ENCODE data around the gene ITGB1.
"Not testable (repeated sequence)": the region's sequence is repeated elsewhere in the genome, so short reads cannot be mapped to it uniquely, and the experiment has no call there.

ITGB1 gene

DNA sequence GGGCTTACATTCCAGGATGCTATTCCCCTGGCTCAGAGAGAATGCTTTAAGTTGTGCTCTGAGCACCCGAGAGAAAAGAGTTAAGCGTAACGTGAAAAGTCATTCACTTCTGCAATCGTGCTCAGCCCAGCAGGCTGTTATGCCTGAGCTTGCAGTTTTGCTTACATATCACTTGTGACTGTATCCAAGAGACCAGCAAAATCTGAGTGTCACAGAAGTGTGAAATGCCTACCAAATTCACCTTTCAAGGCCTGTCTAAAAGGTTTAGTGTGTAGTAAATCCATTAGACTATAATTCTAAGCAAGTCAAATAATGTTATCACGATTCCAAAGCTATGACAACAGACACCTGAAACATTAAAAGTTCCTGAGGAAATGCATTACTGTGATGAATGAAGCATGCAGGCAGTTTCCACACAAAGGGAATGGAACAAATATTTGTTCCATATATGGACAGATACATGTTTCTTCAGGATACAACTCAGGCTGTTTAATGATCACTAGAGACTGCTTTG, 20.1 kb downstream of the ITGB1 start:
- peak; percentile 20 for DNase-seq (ENCODE audit: low spot score)

DNA sequence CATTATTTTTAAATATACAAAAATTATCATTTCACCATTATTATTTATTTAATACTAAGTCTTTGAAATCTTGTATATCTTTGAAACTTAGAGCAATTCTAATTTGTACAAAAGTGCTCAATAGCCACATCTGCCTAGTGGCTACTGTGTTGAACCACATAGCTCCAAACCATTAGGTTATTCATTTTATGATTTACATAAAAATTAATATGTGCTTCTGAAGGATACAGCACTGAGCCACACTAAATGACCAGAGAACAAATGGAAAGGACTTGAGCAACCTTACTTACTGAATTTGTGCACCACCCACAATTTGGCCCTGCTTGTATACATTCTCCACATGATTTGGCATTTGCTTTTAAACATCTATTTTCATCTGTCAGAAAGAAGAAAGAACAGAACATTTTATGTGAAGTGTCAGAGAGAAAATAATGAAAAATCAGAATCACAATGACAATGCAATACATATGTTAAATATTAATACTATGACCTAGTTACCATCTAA, 25.8 kb downstream of the ITGB1 start:
- DNase-seq (ENCODE audit: low spot score), result no peak

DNA sequence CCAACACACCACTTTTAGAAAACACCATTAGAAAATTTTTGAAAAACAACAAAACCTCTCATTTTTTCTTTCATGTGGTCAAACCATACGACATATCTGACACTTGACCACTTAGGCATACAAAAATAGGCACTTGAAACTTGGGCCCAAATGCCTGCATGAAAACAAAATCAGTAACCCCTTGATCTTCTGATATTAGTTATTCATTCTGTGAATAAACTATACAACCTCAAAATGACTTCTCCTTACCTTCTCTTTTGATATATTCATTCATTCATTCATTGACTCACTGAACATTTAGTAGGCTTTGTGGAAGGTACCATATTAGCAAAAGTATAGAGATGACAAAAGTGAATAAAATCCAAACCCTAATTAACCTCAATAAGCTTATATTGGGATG, 26.4 kb downstream of the ITGB1 start:
- DNase-seq (ENCODE audit: low spot score), result no peak

DNA sequence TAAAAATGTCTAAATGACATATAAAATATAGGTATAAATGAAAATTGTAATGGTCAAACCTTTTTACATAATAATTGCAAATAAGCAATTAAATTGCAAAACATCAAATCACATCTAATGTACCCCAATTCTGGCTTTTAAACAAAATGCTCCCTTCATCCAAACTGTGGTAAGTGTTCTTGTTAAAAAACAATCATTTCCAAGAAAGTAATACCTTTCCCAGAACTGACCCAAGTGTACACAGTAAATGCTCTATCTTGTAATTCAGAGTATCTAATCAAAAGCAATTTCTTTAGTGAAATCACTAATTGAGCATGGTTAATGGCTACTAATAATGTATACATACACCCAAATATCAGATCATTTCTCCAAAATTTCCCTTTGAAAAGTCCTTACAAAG, 28.0 kb downstream of the ITGB1 start:
- DNase-seq (ENCODE audit: low spot score), result no peak

DNA sequence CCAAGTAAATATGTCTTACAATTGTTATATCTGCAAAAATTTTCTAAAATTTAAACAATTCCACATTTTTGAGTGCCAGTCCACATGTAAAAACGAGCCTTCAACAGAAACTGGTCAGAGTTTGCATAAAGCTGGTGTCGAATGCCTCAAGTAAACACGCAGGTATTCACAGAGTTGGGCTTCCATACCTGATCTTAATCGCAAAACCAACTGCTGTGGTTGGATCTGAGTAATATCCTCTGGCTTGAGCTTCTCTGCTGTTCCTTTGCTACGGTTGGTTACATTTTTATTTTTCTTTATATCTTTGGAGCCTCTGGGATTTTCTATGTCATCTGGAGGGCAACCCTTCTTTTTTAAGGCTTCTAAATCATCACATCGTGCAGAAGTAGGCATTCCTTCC, 28.4 kb downstream of the ITGB1 start:
- DNase-seq (ENCODE audit: low spot score), result no peak

DNA sequence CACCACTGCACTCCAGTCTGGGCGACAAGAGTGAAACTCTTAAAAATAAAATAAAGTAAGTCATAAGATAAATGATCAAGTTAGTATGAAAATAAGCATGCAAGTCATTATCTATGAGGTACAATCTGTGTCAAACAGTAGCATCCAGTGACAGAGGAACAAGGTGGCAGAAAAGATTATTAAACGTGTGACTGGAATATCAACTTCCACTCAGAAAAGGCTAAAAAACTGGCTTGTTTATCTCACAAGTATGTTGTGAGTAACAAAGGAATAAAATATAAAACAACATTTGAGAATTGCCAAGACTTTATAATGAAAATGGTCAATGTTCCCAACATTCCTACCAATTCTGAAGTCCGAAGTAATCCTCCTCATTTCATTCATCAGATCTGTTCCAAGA, 30.3 kb downstream of the ITGB1 start:
- no peak for DNase-seq (ENCODE audit: low spot score)

DNA sequence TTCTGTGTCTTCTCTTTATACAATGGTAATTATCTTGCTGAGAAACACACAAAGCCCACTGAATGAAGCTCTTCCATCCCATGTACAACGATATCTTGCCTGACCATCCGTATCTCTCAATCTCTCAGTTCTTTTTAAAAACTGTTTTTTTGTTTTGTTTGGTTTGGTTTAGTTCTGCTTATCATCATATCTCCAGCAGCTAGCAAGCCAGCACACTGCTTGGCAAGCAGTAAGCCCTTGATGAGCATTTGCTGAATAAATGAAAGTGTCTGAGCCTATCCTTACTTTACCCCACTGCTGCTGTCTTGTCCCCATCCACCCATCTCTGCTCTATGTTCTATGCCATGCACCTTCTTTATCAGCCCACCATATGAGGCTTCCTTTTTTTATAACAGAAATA, 34.2 kb downstream of the ITGB1 start:
- no peak for DNase-seq (ENCODE audit: low spot score)

DNA sequence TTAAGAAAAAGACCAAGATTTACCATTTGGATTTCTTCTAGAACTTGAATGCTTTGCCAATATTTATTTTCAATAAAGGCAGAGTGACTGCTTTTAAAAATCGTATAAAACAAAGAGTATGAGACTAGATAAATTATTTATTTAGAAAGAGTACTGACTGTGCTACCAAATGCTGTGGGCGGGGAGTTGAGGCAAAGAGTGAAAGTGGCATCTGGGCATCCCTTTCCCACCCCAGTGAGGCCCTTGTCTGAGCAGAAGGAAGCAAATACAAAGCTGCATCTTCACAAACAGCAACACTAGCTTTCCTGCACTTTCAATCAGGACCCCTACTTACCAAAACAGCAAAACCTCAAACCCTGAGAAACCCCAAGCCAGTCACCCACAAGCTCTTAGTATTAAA, 34.9 kb downstream of the ITGB1 start:
- DNase-seq (ENCODE audit: low spot score), result no peak

DNA sequence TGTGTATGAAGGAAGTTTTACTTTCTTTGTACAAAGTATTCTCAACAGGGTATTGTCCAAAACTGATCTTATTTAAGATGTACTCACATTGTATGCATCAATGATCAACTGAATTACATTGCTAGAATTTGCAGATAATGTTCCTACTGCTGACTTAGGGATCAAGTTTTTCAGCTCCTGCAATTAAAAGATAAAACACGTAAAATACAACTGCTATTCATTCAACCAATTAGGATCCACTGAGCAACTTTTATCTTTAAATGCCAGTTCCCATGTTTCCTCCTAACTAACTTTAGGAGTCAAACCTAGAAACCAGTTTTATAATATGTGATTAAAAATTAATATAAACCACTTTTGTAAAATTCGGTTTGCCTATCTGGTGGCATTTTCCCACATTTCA, 35.9 kb downstream of the ITGB1 start:
- DNase-seq (ENCODE audit: low spot score), result no peak

DNA sequence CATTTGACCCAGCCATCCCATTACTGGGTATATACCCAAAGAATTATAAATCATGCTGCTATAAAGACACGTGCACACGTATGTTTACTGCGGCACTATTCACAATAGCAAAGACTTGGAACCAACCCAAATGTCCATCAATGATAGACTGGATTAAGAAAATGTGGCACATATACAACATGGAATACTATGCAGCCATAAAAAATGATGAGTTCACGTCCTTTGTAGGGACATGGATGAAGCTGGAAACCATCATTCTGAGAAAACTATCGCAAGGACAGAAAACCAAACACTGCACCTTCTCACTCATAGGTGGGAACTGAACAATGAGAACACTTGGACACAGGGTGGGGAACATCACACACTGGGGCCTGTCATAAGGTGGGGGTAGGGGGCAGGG, 40.2 kb downstream of the ITGB1 start:
- DNase-seq (ENCODE audit: low spot score), result not testable (repeated sequence)

DNA sequence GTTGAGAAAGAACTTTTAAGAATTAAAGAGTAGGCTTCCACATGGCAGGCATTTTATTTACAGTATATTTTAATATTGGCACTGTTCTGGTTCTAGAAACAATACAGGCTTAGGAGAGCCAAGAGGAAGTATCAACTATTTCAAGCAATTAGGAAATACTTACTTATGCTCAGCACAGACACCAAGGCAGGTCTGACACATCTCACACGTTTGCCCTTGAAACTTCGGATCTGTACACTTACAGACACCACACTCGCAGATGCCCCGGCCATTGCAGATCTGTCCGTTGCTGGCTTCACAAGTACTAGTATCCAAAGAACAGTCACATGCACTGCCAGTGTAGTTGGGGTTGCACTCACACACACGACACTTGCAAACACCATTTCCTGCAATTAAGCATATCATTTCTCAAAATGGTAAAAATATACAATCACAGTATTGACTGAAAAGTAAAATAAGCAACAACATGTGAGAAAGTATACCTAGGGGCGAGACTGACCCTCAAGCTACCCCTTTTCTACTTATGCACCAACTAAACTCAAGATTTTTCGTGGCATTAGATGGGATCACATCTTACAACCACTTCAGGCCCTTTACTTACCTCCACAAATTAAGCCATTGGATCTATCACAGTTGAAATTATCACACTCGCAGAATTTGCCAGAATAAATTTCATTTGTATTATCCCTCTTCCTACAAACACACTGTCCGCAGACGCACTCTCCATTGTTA, 46.6 kb downstream of the ITGB1 start:
- DNase-seq (ENCODE audit: low spot score), result no peak

DNA sequence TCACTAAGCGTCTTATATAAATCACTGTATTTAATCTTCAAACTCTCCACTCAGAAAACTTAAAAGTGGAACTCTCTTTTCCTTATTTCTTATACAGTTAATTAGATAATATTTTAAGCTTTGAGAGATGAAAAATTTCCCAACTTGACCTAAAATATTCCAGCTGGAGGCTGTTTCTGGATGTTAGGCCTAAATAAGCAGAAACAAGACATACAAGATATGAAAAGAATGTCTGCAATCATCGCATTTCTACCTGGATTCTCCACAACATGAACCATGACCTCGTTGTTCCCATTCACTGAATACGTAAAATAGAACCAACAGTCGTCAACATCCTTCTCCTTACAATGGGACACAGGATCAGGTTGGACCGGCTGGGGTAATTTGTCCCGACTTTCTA, 48.1 kb downstream of the ITGB1 start:
- not testable (repeated sequence) for DNase-seq (ENCODE audit: low spot score)

DNA sequence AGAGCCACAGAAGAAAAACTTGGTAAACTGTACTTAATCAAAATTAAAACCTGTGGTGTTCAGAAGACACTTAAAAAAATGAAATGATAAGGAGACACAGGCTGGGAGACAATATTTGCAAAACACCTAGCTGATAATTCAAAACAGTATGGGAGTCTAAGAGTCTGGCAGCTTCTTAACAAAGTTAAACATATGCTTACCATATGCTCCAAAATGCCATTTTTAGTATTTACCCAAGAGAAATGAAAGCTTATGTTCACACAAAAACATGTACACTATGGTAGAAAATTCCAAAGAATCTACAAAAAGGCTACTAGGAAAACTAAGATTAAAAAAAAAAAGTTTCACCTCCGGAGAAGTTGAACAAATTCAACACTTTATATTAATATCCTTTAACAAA, 48.6 kb downstream of the ITGB1 start:
- DNase-seq (ENCODE audit: low spot score), result no peak

DNA sequence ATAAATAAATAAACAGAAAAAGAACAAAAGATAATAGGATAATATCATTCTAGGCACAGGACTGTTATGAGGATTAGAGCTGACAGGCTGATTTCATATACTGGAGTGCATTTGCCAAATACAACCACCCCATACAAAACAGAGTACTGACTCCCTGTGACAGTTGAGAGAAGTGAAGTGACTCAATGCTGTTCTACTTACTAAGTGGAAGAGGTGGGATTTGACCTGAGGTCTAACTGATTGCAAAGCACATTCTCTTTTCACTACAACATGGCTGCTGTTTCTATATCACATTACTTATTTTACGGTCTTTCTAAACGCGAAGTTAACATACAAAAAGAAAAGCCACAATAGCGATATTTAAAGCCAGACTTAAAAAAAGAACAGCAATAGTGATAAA, 51.4 kb downstream of the ITGB1 start:
- DNase-seq (ENCODE audit: low spot score), result no peak

DNA sequence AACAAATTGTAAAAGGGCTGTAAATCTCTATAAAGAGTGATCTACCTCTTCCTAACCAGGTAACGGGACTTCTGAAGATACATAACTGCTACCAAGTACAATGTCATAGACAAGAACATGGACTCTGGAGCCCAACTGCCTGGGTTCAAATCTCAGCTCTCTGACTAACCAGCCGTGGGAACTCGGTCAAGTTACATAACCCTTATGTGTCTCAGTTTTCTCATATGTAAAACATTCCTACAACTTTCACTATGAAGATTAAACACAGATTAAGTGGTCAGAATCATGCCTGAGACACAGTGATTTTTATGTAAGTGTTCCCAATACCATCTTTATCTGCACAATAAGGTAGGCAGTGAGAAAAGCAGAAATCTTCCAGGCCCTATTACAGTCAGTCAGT, 52.6 kb downstream of the ITGB1 start:
- DNase-seq (ENCODE audit: low spot score), result no peak

DNA sequence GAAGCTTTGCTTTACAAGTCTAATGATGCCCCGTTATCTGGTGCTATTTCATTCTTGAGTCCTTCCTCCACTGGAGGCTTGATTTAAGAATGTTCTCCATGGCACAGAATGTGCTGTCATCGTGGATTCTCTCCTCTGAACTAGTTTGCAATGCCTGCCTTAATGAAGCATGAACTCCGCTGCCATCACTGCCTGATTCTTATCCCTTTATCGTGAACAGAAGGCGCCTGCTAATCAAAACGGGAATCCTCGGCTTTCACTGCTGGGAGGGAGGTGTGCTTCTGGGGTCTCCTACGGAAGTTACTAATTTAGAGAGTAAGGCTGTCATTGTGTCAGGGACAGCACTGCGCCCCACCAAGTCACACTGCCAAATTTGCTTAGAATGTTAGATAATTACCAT, 56.2 kb downstream of the ITGB1 start:
- DNase-seq (ENCODE audit: low spot score), result no peak

DNA sequence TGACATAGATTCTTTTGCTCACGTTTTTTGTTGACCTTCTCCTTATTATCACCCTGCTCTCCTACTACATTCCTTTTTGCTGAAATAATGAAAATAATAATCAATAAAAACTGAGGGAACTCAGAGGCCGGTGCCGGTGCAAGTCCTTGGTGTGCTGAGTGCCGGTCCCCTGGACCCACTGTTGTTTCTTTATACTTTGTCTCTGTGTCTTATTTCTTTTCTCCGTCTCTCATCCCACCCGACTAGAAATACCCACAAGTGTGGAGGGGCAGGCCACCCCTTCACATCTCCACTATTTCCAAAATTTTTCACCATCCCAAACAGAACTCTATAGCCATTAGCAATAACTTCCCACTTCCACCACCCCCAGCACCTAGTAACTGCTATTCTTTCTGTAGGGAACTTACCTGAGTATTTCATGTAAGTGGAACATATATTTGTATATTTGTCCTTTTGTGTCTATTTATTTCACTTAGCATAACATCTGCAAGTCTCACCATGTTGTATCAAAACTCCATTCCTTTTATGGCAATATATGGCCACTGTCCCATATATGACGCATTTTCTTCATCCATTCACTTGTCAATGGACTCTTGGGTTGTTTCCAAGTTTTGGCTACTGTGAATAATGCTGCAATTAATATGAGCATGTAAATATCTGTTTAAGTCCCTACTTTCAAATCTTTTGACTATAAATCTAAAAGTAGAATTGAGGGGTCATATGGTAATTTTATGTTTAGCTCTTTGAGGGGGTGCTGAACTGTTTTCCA, 62.6 kb downstream of the ITGB1 start:
- not testable (repeated sequence) for DNase-seq (ENCODE audit: low spot score)

DNA sequence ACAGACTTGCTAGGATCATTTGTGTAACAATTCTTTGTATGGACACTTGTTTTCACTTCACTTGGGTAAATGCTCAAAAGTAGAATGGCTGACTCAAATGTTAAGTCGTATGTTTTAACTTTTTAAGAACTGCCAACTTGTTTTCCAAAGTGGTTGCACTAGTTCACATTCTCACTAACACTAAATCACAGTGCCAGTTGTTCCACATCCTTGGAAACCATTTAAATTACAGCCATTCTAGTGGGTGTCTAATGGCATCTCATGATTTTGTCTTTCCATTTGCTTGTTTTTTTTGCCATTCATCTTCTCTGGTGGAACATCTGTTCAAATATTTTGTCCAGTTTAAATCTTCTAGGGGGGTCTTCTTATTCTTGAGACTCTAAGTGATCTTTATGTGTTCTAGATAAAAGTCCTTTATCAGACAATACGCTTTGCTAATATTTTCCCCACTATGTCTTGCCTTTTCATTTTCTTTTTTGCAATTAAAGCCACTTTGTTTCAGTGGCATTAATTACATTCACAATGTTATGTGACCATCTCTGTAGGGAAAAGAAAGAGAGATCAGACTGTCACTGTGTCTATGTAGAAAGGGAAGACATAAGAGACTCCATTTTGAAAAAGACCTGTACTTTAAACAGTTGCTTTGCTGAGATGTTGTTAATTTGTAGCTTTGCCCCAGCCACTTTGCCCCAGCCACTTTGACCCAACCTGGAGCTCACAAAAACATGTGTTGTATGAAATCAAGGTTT, 63.9 kb downstream of the ITGB1 start:
- DNase-seq (ENCODE audit: low spot score), result no peak

DNA sequence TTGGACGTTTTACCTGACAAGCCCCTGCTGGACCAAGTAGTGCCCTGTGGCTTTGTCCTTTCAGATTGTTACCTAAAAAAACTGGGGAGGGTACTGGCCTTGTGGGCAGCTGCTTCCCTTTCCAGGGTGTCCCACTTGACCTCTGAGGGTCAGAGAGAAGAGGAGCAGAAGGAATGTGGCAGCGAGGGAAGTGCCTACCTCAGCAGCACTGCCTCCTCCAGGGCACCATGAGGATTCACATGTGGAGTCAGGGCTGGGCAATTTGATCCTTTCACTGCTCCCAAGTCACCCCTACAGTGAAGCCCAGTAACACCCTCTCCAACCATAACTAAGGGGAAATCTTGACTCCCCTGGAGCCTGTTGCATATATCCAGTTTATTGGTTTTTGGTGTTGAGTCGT, 64.6 kb downstream of the ITGB1 start:
- no peak for DNase-seq (ENCODE audit: low spot score)

DNA sequence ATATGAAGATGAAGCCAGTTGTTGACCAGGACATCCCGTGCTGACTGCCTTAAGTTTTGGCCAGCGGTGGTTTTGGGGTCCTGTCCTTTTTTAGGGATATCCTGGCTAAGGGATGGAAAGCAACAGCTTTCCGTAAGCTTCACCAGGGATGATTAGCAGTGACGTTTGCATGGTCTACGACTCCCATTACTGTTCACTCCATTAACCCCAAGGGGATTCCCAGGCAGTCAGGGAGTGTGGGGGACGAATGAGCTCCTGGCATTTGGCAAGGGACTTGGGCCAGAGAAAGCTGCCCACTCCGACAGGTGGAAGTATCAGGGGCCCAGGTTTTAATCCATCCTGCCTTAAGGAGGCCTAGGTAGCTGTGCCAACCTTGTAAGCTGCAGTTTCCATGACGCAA, 66.8 kb downstream of the ITGB1 start:
- DNase-seq (ENCODE audit: low spot score), result no peak

DNA sequence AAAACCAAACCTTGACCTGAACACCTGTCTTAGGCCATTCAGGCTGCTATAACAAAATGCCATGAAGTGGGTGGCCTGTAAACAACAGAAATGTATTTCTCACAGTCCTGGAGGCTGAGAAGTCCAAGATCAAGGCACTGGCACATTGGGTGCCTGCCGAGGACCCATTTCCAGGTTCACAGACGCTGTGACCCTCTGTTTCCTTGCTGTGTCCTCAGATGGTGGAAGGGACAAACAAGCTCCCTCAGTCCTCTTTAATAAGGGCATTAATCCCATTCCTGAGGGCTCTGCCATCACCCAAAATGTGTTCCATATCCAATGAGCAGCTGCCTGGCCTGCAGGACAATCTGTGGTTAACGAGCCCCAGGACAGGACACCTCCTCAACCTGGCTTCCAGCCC, 67.6 kb downstream of the ITGB1 start:
- DNase-seq (ENCODE audit: low spot score), result no peak

DNA sequence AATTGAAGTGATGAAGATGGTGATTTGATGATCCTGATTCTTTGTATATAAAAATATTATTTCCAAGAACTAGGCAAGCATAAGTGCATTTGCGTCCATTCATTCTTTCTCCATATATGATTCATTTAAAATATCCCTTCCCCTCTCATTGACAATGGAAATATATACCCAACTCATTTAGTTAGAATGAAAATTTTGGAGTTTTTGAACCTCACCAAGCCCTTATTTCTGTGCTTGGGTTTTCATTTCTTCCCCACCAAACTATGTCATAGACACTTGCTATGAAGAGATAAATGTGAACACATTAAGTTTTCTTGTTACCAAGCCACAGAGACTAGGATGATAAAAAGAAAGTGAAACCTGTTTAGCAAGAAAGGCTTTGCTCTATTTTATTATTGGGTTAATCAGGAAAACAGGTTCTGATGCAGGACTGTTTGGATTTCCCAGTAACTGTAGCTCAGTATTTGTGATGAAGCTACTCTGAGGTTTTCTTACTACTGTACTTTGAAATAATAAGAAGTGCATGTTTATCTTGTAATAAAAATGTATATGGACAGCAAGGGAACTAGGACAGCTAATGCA, 68.3 kb downstream of the ITGB1 start:
- DNase-seq (ENCODE audit: low spot score), result no peak

Measured in AG08395 (cell line).